Measurements from ENCODE around the gene YIPF4.
A peak's percentile ranks its signal among the peaks of the same experiment; 100 is the strongest.
"Not testable (repeated sequence)": the region's sequence is repeated elsewhere in the genome, so short reads cannot be mapped to it uniquely, and the experiment has no call there.

YIPF4 gene

DNA sequence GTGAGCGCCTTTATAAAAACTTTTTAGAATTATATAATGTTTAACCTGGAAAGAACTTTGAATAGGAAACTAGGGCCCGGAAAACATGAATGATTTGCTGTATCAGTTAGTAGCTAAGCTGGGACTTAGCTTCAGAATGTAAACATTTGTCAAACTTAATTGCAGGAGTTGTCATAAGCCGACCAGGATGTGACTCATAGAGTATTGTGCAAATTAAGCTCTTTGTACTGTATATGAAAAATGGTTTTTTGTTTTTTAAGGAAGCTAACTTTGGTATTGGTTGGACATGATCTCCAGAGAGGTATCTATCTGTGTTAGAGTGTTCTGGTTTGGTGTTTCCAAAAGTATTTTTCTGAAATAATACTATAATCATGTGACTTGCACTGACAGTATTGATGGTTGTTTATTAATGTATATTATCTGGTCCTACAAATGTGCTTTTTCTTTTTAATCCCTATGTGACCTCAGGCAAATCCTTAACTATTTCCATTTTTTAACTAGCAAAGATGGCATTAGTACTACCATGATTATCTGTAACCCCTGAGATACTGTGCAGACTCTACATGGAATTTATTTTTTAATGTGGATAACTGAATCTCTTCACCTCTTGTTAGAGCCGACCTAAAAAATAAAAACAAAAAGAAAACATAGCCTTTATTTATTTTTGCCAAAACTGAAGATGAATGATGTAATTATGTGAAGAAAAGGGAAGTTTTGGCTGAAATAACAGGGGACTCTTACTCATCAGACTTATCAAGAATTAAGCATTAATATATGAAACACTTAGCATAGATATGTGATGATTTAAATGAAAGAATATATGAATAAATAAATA lies 11.7 kb downstream of the YIPF4 start:
- DNase-seq: no peak

- no peak for DNase-seq
Measured at GRCh38 chr2:32290000-32290339, 12.3 kb downstream of the YIPF4 start.

DNA sequence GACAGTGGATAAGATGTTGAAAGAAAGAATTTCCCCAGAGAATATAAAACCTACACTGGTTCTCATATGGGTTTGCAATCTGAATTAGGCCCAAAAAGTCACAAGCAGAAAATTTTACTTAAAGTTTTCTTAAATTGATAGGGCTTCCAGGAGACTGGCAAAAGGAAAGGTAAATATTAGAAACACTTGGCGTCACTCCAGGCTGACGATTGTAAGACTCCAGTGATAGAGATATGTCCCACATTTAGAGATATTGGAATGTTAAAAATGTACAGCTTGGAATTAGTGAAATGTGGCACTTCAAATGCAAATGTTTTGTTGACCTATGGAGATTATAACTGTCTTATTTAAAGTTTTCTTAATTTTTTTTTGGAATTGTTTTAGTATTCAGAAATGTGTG lies 14.0 kb downstream of the YIPF4 start:
- DNase-seq: no peak

- DNase-seq: not testable (repeated sequence)
Measured at GRCh38 chr2:32293493-32293892, 15.8 kb downstream of the YIPF4 start.

- DNase-seq: not testable (repeated sequence)
Measured at GRCh38 chr2:32293966-32294562, 16.4 kb downstream of the YIPF4 start.

DNA sequence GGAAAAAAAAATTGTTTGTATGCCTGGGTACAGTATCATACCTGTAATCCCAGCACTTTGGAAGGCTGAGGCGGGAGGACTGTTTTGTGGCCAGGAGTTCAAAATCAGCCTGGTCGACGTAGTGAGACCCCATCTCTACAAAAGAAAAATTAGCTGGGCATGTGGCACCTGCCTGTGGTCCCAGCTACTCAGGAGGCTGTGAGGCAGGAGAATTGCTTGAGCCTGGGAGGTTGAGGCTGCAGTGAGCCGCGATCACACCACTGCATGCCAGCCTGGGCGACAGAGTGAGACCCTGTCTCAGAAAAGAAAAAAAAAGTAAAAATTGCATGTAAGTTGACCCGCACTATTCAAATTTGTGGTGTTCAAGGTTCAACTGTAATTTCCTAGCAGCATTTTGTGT lies 32.9 kb downstream of the YIPF4 start:
- DNase-seq: no peak

GRCh38 chr2:32314886-32315285 lies 37.2 kb downstream of the YIPF4 start:
- no peak for DNase-seq

DNA sequence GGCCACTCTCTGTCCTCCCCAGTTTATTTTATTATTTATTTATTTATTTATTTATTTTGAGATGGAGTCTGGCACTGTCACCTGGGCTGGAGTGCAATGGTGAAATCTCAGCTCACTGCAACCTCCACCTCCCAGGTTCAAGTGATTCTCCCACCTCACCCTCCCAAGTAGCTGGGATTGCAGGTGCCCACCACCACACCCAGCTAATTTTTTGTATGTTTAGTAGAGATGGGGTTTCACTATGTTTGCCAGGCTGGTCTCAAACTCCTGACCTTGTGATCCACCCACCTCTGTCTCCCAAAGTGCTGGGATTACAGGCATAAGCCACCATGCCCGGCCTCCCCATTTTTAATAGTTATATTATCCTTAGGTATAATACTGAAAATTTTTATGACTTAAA lies 51.0 kb downstream of the YIPF4 start:
- not testable (repeated sequence) for DNase-seq

DNA sequence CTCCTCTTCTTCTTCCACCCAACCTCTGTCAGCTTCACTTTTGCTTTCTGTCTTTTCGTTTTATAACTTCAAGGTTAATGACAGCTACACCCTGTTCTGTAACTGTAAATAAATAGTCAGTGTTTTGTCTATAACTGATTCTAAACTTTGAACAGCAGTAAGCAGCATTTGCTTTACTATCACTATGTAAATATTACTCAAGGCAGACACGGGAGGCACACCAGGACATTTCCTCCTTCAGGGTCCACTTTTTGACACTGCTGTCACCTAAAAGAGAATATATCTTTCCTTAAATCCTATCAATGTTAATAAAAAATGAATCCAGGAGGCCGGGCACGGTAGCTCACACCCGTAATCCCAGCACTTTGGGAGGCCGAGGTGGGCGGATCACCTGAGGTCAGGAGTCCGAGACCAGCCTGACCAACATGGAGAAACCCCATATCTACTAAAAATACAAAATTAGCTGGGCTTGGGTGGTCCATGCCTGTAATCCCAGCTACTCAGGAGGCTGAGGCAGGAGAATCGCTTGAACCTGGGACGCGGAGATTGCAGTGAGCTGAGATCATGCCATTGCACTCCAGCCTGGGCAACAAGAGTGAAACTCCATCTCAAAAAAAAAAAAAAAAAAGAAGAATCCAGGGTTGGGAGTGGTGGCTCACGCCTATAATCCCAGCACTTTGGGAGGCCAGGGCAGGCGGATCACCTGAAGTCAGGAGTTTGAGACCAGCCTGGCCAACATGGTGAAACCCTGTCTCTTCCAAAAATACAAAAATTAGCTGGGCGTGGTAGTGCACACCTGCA lies 51.7 kb downstream of the YIPF4 start:
- DNase-seq: not testable (repeated sequence)

- no peak for DNase-seq
Measured at GRCh38 chr2:32330136-32330535, 52.4 kb downstream of the YIPF4 start.

DNA sequence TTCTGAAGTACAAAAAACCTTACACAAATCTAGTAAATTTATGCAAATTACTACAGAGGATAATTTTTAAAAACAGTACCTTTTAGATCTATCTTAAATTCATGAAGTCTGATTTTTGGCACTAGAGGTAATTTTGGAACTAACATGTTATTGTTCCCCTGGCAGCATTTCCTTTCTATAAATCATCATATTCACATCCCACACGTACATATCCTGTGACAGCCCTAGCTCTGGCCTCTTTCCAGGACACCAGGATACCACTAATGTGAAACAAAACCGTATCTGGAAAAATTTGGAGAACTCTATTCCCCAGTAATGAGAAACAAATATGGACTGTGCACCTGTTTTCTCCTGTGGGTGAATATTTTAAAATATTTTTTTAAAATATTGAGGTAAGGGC lies 65.1 kb downstream of the YIPF4 start:
- DNase-seq: no peak

- not testable (repeated sequence) for DNase-seq
Measured at GRCh38 chr2:32350797-32351196, 73.1 kb downstream of the YIPF4 start.

DNA sequence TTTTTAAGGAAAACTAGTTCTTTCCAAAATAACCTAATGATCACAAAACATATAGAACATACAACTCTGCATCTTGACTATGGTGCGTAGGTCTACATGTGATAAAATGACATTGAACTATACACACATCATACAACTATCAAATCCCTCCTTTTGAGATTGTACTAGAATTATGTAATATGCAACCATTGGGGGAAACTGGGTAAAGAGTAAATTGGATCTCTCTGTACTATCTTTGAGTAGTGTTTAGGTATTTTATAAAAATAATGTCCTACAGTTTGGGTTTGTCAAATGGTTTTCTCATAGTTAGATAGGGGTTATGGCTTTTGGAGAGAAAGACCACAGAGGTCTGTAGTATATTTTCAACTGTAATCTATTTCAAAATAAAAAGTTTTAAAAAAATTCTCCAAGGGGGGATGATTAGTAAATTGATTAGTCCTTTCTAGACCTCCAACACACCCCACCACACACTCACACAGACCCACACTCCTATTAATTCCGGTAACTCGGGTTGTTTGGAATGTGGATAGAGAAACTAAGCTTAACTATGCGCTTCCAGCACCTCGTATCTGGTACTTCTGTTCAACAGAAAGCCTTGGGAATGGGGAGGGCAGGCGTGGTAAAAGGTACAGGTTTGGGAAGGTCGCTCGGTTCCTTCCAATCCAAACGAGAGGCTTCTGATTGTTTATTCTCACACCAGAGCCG lies 78.4 kb downstream of the YIPF4 start:
- no peak for DNase-seq

GRCh38 chr2:32356681-32357317 lies 79.1 kb downstream of the YIPF4 start, which contains the start of gene BIRC6:
BIRC6 (plus strand) TSS chr2:32357023; CDS start chr2:32357162, 139 bp downstream.
- peak; percentile 85 for DNase-seq

GRCh38 chr2:32357318-32358110 lies 79.8 kb downstream of the YIPF4 start:
- no peak for DNase-seq

DNA sequence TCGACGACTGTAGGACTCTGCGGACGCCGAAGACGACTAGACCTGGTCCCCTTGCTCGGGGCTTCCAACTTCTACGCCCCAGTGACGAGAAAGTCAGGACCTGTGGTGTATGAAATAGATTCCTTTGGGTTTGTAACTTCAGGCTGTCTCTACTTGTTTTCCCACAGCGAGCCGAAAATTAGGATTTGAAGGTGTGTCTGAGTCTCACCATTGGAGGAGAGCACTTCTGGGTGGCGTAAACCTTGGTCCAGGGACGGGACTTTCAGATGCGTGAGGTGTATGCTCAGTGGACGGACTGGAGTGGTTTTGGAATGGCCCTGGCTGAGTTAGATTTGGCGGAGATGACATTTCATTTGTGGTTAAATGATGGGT lies 80.4 kb downstream of the YIPF4 start:
- DNase-seq: no peak

- no peak for DNase-seq
Measured at GRCh38 chr2:32360416-32360815, 82.7 kb downstream of the YIPF4 start.

- not testable (repeated sequence) for DNase-seq
Measured at GRCh38 chr2:32362997-32363396, 85.3 kb downstream of the YIPF4 start.

- no peak for DNase-seq
Measured at GRCh38 chr2:32363597-32363996, 85.9 kb downstream of the YIPF4 start.

- DNase-seq: not testable (repeated sequence)
Measured at GRCh38 chr2:32364290-32364689, 86.6 kb downstream of the YIPF4 start.

- not testable (repeated sequence) for DNase-seq
Measured at GRCh38 chr2:32365679-32366078, 88.0 kb downstream of the YIPF4 start.
